ENCODE results near the gene HOXA11.

Gene HOXA11

GRCh38 chr7:27169658-27170425 lies 15.2 kb downstream of the HOXA11 start:
- peak; percentile 79 for DNase-seq

GRCh38 chr7:27168265-27168947 lies 16.6 kb downstream of the HOXA11 start:
- DNase-seq = peak; percentile 87

- DNase-seq = no peak
These were observed 17.1 kb downstream of the HOXA11 start for GRCh38 chr7:27167916-27168264.

- DNase-seq = peak; percentile 56
These were observed 18.2 kb downstream of the HOXA11 start for GRCh38 chr7:27166531-27167505.

- DNase-seq = peak; percentile 67
These were observed 19.0 kb downstream of the HOXA11 start for GRCh38 chr7:27165996-27166530.

- peak; percentile 94 for DNase-seq
These were observed 19.7 kb downstream of the HOXA11 start, which contains the start of gene HOXA9 for GRCh38 chr7:27165089-27165995. HOXA9 (minus strand) TSS chr7:27165537; CDS start chr7:27165457, 80 bp downstream.

GRCh38 chr7:27164367-27165088 lies 20.5 kb downstream of the HOXA11 start:
- peak; percentile 76 for DNase-seq

GRCh38 chr7:27164045-27164366 lies 21.0 kb downstream of the HOXA11 start:
- peak; percentile 44 for DNase-seq

GRCh38 chr7:27163288-27164044 lies 21.6 kb downstream of the HOXA11 start:
- DNase-seq = no peak

- DNase-seq = no peak
These were observed 22.3 kb downstream of the HOXA11 start for GRCh38 chr7:27162561-27163287.

GRCh38 chr7:27161721-27162560 lies 23.1 kb downstream of the HOXA11 start:
- peak; percentile 61 for DNase-seq

GRCh38 chr7:27161214-27161720 lies 23.8 kb downstream of the HOXA11 start:
- DNase-seq = peak; percentile 77

- peak; percentile 94 for DNase-seq
These were observed 24.4 kb downstream of the HOXA11 start for GRCh38 chr7:27160546-27161213.

GRCh38 chr7:27160145-27160545 lies 24.9 kb downstream of the HOXA11 start:
- peak; percentile 74 for DNase-seq

GRCh38 chr7:27159266-27160144 lies 25.5 kb downstream of the HOXA11 start:
- DNase-seq = peak; percentile 26

GRCh38 chr7:27158436-27159265 lies 26.4 kb downstream of the HOXA11 start:
- DNase-seq = peak; percentile 23
